Astrocyte (in vitro differentiated cells and primary cell): ENCODE results near the gene RNF26.

Experiments
- CTCF ChIP-seq: IDR thresholded peaks from 2 replicates; pipeline ENCODE4 v1.5.1; 2011; ENCODE audit warnings: low read depth, mild to moderate bottlenecking, inconsistent platforms, low read length, moderate library complexity; ENCODE audit not compliant: insufficient read depth
- EZH2 ChIP-seq: IDR thresholded peaks from 2 replicates; pipeline ENCODE4 v1.6.1; 2012; ENCODE audit warnings: mild to moderate bottlenecking, low read length, inconsistent platforms; ENCODE audit not compliant: insufficient read depth

GRCh38 chr11:119309411-119309810, 24.9 kb upstream of the RNF26 start:
- TF ChIP-seq EZH2 (no peak), CTCF (no peak)
